ENCODE data around the gene STAG1. TPM values are rescaled to one million over a fixed set of nuclear protein-coding genes. Genes with fewer than 3 reads are reported as not detected.
"Not testable (repeated sequence)": the region's sequence is repeated elsewhere in the genome, so short reads cannot be mapped to it uniquely, and the experiment has no call there.

STAG1 gene
- total and polyA plus RNA-seq, 7 experiments from 2014 or later = 18.5 to 50.7 (median 42.0) TPM

- H3K27ac ChIP-seq (ENCODE audit: low read depth, low read length) = no peak overlapping the region
- no peak for DNase-seq
- POLR2A ChIA-PET = no interaction called here
- no peaks in the 10 kb centered on the region for H3K36me3 ChIP-seq (ENCODE audit: control insufficient read depth in 2 of 3, insufficient read depth in 3 of 3, low read length in 3 of 3)
- H3K9me3 Mint-ChIP-seq = peaks cover 7 to 34% (median 15%) of the 10 kb centered on the region in 11 donors
- no peaks in the 10 kb centered on the region for H3K4me1 ChIP-seq (ENCODE audit: control insufficient read depth in 2 of 2, insufficient read depth in 2 of 2, low read length in 2 of 2)
- intact Hi-C loops (cut with micrococcal nuclease) = no loop called here
- H3K4me3 ChIP-seq (ENCODE audit: low read length) = no peak overlapping the region
- H3K4me3 Mint-ChIP-seq = no peak overlapping the region
- H3K27me3 ChIP-seq (ENCODE audit: control insufficient read depth in 2 of 2, insufficient read depth in 2 of 2, low read length in 2 of 2) = no peaks in the 10 kb centered on the region
- no peak overlapping the region for H3K27ac Mint-ChIP-seq
- peaks cover 0 to 8% (median 0%) of the 10 kb centered on the region in 7 donors for H3K4me1 Mint-ChIP-seq
- peaks cover 0 to 8% (median 7%) of the 10 kb centered on the region in 3 experiments for H3K9me3 ChIP-seq (ENCODE audit: control insufficient read depth in 2 of 3, low read length in 3 of 3)
- CTCF ChIA-PET = no interaction called here
- no peak for ATAC-seq
- H3K27me3 Mint-ChIP-seq = no peaks in the 10 kb centered on the region
- peaks cover 9 to 60% (median 41%) of the 10 kb centered on the region in 5 donors for H3K36me3 Mint-ChIP-seq
These were observed 216.3 kb downstream of the STAG1 start for GRCh38 chr3:136535906-136536305.

GRCh38 chr3:136532766-136533165, 219.4 kb downstream of the STAG1 start:
- Histone ChIP-seq H3K4me3 (ENCODE audit: low read length) (no peak overlapping the region), H3K27ac (ENCODE audit: low read depth, low read length) (no peak overlapping the region), H3K36me3 (ENCODE audit: control insufficient read depth in 2 of 3, insufficient read depth in 3 of 3, low read length in 3 of 3) (no peaks in the 10 kb centered on the region), H3K4me1 (ENCODE audit: control insufficient read depth in 2 of 2, insufficient read depth in 2 of 2, low read length in 2 of 2) (no peaks in the 10 kb centered on the region), H3K27me3 (ENCODE audit: control insufficient read depth in 2 of 2, insufficient read depth in 2 of 2, low read length in 2 of 2) (no peaks in the 10 kb centered on the region), H3K9me3 (ENCODE audit: control insufficient read depth in 2 of 3, low read length in 3 of 3) (peaks cover 0 to 8% (median 7%) of the 10 kb centered on the region in 3 experiments)
- H3K4me3 Mint-ChIP-seq = peak overlapping the region in 1 of 10 donors; percentile 5
- DNase-seq (no peak), ATAC-seq (no peak)
- intact Hi-C loops (cut with micrococcal nuclease) = no loop called here
- peaks cover 9 to 74% (median 61%) of the 10 kb centered on the region in 5 donors for H3K36me3 Mint-ChIP-seq
- no peaks in the 10 kb centered on the region for H3K27me3 Mint-ChIP-seq
- H3K27ac Mint-ChIP-seq = peak overlapping the region in 1 of 9 donors; percentile 10
- CTCF ChIA-PET = interaction anchor here (0.5 kb wide), 1 partner anchor 239 kb away, joined by 4 read pairs; no protein-coding TSS in a partner anchor
- peaks cover 7 to 55% (median 16%) of the 10 kb centered on the region in 11 donors for H3K9me3 Mint-ChIP-seq
- POLR2A ChIA-PET = no interaction called here
- peaks cover 0 to 14% (median 8%) of the 10 kb centered on the region in 7 donors for H3K4me1 Mint-ChIP-seq

DNA sequence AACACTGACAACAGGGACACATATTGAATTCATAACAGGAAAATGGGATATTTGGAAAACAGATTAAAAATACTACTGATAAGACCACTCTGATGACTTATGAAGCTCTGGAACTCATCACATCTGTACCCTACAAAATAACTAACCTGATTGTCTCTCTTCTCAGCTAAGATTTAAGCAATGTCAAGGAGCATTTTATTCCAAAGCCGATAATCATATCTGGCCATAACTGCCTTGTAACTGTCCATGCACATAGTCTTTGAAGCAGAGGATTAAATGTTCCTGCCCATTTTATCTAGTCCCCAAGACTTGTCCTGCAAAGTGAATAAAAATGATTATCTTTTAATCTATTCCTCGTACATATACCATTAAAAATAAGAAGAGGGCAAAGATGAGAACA, 234.1 kb downstream of the STAG1 start:
- no peaks in the 10 kb centered on the region for H3K27me3 ChIP-seq (ENCODE audit: control insufficient read depth in 2 of 2, insufficient read depth in 2 of 2, low read length in 2 of 2)
- no peak overlapping the region for H3K4me3 ChIP-seq (ENCODE audit: low read length)
- H3K27ac Mint-ChIP-seq = peak overlapping the region in 1 of 9 donors; percentile 22
- ATAC-seq (no peak), DNase-seq (no peak)
- H3K9me3 Mint-ChIP-seq = peaks cover 0 to 3% (median 0%) of the 10 kb centered on the region in 11 donors
- H3K27me3 Mint-ChIP-seq = no peaks in the 10 kb centered on the region
- H3K36me3 ChIP-seq (ENCODE audit: control insufficient read depth in 2 of 3, insufficient read depth in 3 of 3, low read length in 3 of 3) = no peaks in the 10 kb centered on the region
- no peak overlapping the region for H3K27ac ChIP-seq (ENCODE audit: low read depth, low read length)
- CTCF ChIA-PET = no interaction called here
- no peaks in the 10 kb centered on the region for H3K9me3 ChIP-seq (ENCODE audit: control insufficient read depth in 2 of 3, low read length in 3 of 3)
- no peak overlapping the region for H3K4me3 Mint-ChIP-seq
- H3K36me3 Mint-ChIP-seq = peaks cover 0 to 43% (median 20%) of the 10 kb centered on the region in 5 donors
- POLR2A ChIA-PET = no interaction called here
- intact Hi-C loops (cut with micrococcal nuclease) = no loop called here
- peaks cover 3 to 12% (median 5%) of the 10 kb centered on the region in 7 donors for H3K4me1 Mint-ChIP-seq
- H3K4me1 ChIP-seq (ENCODE audit: control insufficient read depth in 2 of 2, insufficient read depth in 2 of 2, low read length in 2 of 2) = no peaks in the 10 kb centered on the region

DNA sequence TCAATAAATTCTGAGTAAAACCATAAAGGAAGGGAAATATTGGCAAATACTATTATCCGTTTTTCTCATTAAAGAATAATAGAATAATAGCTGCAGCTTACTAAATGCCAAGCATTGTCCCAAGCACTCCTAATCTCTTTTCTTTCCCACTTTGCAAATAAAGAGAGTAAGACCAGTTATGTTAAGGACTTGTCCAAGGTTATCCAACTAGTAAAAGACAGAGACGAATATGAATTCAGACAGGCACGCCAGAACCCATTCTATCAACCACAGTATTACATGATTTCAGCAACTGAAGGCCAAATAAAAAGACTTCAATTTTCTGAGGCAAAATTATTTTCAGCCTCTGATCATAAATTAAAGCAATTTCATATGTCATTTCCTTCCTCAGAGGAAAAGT, 235.5 kb downstream of the STAG1 start:
- Mint-ChIP-seq H3K27ac (no peak overlapping the region), H3K4me1 (peaks cover 3 to 8% (median 4%) of the 10 kb centered on the region in 7 donors), H3K9me3 (peaks cover 0 to 3% (median 0%) of the 10 kb centered on the region in 11 donors), H3K4me3 (no peak overlapping the region), H3K27me3 (no peaks in the 10 kb centered on the region), H3K36me3 (peaks cover 0 to 47% (median 21%) of the 10 kb centered on the region in 5 donors)
- no peak for ATAC-seq
- no peak for DNase-seq
- POLR2A ChIA-PET = no interaction called here
- Histone ChIP-seq H3K27me3 (ENCODE audit: control insufficient read depth in 2 of 2, insufficient read depth in 2 of 2, low read length in 2 of 2) (no peaks in the 10 kb centered on the region), H3K4me3 (ENCODE audit: low read length) (no peak overlapping the region), H3K4me1 (ENCODE audit: control insufficient read depth in 2 of 2, insufficient read depth in 2 of 2, low read length in 2 of 2) (no peaks in the 10 kb centered on the region), H3K27ac (ENCODE audit: low read depth, low read length) (no peak overlapping the region), H3K36me3 (ENCODE audit: control insufficient read depth in 2 of 3, insufficient read depth in 3 of 3, low read length in 3 of 3) (no peaks in the 10 kb centered on the region), H3K9me3 (ENCODE audit: control insufficient read depth in 2 of 3, low read length in 3 of 3) (no peaks in the 10 kb centered on the region)
- CTCF ChIA-PET = no interaction called here
- intact Hi-C loops (cut with micrococcal nuclease) = no loop called here

DNA sequence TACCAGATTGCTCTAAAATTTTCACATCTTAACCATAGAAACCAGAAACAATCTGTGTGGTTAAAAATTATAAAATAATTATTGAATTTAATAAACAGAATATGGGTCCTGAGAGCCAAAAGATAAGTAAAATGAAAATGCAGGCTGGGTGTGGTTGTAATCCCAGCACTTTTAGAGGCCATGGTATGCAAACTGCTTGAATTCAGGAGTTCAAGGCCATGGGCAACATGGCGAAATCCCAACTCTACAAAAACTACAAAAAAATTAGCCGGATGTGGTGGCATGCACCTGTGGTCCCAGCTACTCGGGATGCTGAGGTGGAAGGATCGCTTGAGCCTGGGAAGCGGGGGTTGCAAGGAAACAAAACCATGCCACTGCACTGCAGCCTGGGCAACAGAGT, 236.1 kb downstream of the STAG1 start:
- Histone ChIP-seq H3K27ac (ENCODE audit: low read depth, low read length) (no peak overlapping the region), H3K4me3 (ENCODE audit: low read length) (no peak overlapping the region), H3K36me3 (ENCODE audit: control insufficient read depth in 2 of 3, insufficient read depth in 3 of 3, low read length in 3 of 3) (no peaks in the 10 kb centered on the region), H3K9me3 (ENCODE audit: control insufficient read depth in 2 of 3, low read length in 3 of 3) (no peaks in the 10 kb centered on the region), H3K4me1 (ENCODE audit: control insufficient read depth in 2 of 2, insufficient read depth in 2 of 2, low read length in 2 of 2) (no peaks in the 10 kb centered on the region), H3K27me3 (ENCODE audit: control insufficient read depth in 2 of 2, insufficient read depth in 2 of 2, low read length in 2 of 2) (no peaks in the 10 kb centered on the region)
- ChIA-PET CTCF (no interaction called here), POLR2A (no interaction called here)
- Mint-ChIP-seq H3K9me3 (peaks cover 0 to 3% (median 0%) of the 10 kb centered on the region in 11 donors), H3K27me3 (no peaks in the 10 kb centered on the region), H3K36me3 (peaks cover 0 to 51% (median 25%) of the 10 kb centered on the region in 5 donors), H3K4me3 (no peak overlapping the region), H3K4me1 (peaks cover 3 to 12% (median 5%) of the 10 kb centered on the region in 7 donors), H3K27ac (no peak overlapping the region)
- ATAC-seq (no peak), DNase-seq (no peak)
- intact Hi-C loops (cut with micrococcal nuclease) = no loop called here

DNA sequence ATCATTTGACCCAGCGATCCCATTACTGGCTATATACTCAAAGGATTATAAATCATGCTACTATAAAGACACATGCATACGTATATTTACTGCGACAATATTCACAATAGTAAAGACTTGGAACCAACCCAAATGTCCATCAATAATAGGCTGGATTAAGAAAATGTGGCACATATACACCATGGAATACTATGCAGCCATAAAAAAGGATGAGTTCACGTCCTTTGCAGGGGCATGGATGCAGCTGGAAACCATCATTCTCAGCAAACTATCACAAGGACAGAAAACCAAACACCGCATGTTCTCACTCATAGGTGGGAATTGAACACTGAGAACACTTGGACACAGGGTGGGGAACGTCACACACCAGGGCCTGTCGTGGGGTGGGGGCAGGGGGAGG, 237.6 kb downstream of the STAG1 start:
- POLR2A ChIA-PET = not testable (repeated sequence)

DNA sequence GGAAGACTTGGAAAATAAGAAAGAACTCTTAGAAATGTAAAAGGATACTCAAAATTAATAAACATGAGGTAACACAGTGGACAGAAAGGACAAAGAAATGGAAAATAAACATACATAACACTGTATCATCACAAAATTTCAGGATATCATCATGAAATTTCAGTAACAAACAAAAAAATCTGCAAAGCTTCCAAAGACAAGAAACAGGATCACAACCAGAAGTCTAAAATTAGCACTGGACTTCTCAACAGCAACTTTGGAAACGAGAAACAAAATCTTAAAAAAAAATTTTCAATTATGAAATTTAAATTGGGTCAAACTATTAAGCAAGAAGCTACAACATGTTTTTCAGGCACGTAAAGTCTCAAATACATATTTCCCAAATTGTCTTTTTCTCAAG, 238.8 kb downstream of the STAG1 start:
- H3K4me3 Mint-ChIP-seq = no peak overlapping the region
- H3K27ac Mint-ChIP-seq = no peak overlapping the region
- no peaks in the 10 kb centered on the region for H3K9me3 ChIP-seq (ENCODE audit: control insufficient read depth in 2 of 3, low read length in 3 of 3)
- H3K9me3 Mint-ChIP-seq = peaks cover 0 to 3% (median 0%) of the 10 kb centered on the region in 11 donors
- no peak overlapping the region for H3K4me3 ChIP-seq (ENCODE audit: low read length)
- H3K36me3 ChIP-seq (ENCODE audit: control insufficient read depth in 2 of 3, insufficient read depth in 3 of 3, low read length in 3 of 3) = no peaks in the 10 kb centered on the region
- no peaks in the 10 kb centered on the region for H3K27me3 ChIP-seq (ENCODE audit: control insufficient read depth in 2 of 2, insufficient read depth in 2 of 2, low read length in 2 of 2)
- no peak for ATAC-seq
- CTCF ChIA-PET = no interaction called here
- no peak overlapping the region for H3K27ac ChIP-seq (ENCODE audit: low read depth, low read length)
- intact Hi-C loops (cut with micrococcal nuclease) = no loop called here
- H3K4me1 Mint-ChIP-seq = peaks cover 0 to 21% (median 3%) of the 10 kb centered on the region in 7 donors
- H3K4me1 ChIP-seq (ENCODE audit: control insufficient read depth in 2 of 2, insufficient read depth in 2 of 2, low read length in 2 of 2) = no peaks in the 10 kb centered on the region
- H3K36me3 Mint-ChIP-seq = peaks cover 0 to 58% (median 22%) of the 10 kb centered on the region in 5 donors
- H3K27me3 Mint-ChIP-seq = no peaks in the 10 kb centered on the region
- POLR2A ChIA-PET = no interaction called here
- DNase-seq = no peak

More for the DNA sequence above, 237.6 kb downstream of the STAG1 start:
- ATAC-seq; H3K27ac Mint-ChIP-seq; H3K9me3 ChIP-seq (ENCODE audit: control insufficient read depth in 2 of 3, low read length in 3 of 3); H3K27ac ChIP-seq (ENCODE audit: low read depth, low read length); H3K27me3 Mint-ChIP-seq; CTCF ChIA-PET; H3K9me3 Mint-ChIP-seq; H3K4me3 ChIP-seq (ENCODE audit: low read length); H3K4me3 Mint-ChIP-seq; intact Hi-C loops (cut with micrococcal nuclease); DNase-seq; H3K27me3 ChIP-seq (ENCODE audit: control insufficient read depth in 2 of 2, insufficient read depth in 2 of 2, low read length in 2 of 2); H3K36me3 ChIP-seq (ENCODE audit: control insufficient read depth in 2 of 3, insufficient read depth in 3 of 3, low read length in 3 of 3); H3K4me1 ChIP-seq (ENCODE audit: control insufficient read depth in 2 of 2, insufficient read depth in 2 of 2, low read length in 2 of 2): not testable (repeated sequence)
- H3K4me1 Mint-ChIP-seq = peaks cover 0 to 13% (median 5%) of the 10 kb centered on the region in 7 donors
- peaks cover 0 to 53% (median 26%) of the 10 kb centered on the region in 5 donors for H3K36me3 Mint-ChIP-seq
